Mesenchymal stem cell (in vitro differentiated cells and primary cell): ENCODE data around the gene MSL3.

ENCODE experiments used
- DNase-seq: peaks from one replicate; pipeline ENCODE4 v3.0.0-alpha.2; 2013
- H2AFZ ChIP-seq: one replicate; pipeline ENCODE4 v1.6.1; 2013; ENCODE audit warnings: low read depth, mild to moderate bottlenecking, control low read depth, inconsistent platforms, low read length, moderate library complexity
- H2AK5ac ChIP-seq: 2 replicates; pipeline ENCODE4 v1.6.1; 2013; ENCODE audit warnings: low read length, moderate library complexity, mild to moderate bottlenecking, inconsistent platforms; ENCODE audit not compliant: severe bottlenecking
- H2BK120ac ChIP-seq: one replicate; pipeline ENCODE4 v1.6.1; 2013; ENCODE audit warnings: low read depth, mild to moderate bottlenecking, inconsistent platforms, low read length, moderate library complexity
- H2BK12ac ChIP-seq, 2 experiments: one replicate each; pipeline ENCODE4 v1.6.1; 2013; ENCODE audit warnings: inconsistent platforms in 2 of 2, low read length in 2 of 2, mild to moderate bottlenecking in 2 of 2, moderate library complexity in 2 of 2, control low read depth in 1 of 2
- H2BK15ac ChIP-seq: one replicate; pipeline ENCODE4 v1.6.1; 2013; ENCODE audit warnings: mild to moderate bottlenecking, low read depth, inconsistent platforms; ENCODE audit not compliant: poor library complexity, severe bottlenecking
- H2BK5ac ChIP-seq: 2 replicates; pipeline ENCODE4 v1.6.1; 2013; ENCODE audit warnings: low read depth, mild to moderate bottlenecking, low read length, control low read depth, inconsistent platforms; ENCODE audit not compliant: poor library complexity, severe bottlenecking
- H3K14ac ChIP-seq, 2 experiments: one replicate each; pipeline ENCODE4 v1.6.1; 2013; ENCODE audit warnings: inconsistent platforms in 2 of 2, low read length in 2 of 2, control low read depth in 1 of 2, mild to moderate bottlenecking in 1 of 2, moderate library complexity in 1 of 2
- H3K18ac ChIP-seq, 2 experiments: one replicate each; pipeline ENCODE4 v1.6.1; 2013; ENCODE audit warnings: inconsistent platforms in 2 of 2, low read length in 2 of 2, control low read depth in 1 of 2, low read depth in 1 of 2, mild to moderate bottlenecking in 1 of 2
- H3K23ac ChIP-seq, 2 experiments: one replicate each; pipeline ENCODE4 v1.6.1; 2013; ENCODE audit warnings: inconsistent platforms in 2 of 2, low read length in 2 of 2, mild to moderate bottlenecking in 2 of 2, moderate library complexity in 2 of 2, control low read depth in 1 of 2
- H3K27ac ChIP-seq: 2 replicates; pipeline ENCODE4 v1.5.1; 2013; ENCODE audit warnings: mild to moderate bottlenecking, moderate library complexity, low read length, control low read depth, inconsistent platforms; ENCODE audit not compliant: poor library complexity, severe bottlenecking
- H3K27me3 ChIP-seq, 2 experiments: 2 replicates each; pipeline versions ENCODE4 v1.6.1 to v1.7.0; 2013; ENCODE audit warnings: low read length in 2 of 2, mild to moderate bottlenecking in 2 of 2, moderate library complexity in 2 of 2, control low read depth in 1 of 2, inconsistent platforms in 1 of 2; ENCODE audit not compliant: control insufficient read depth in 1 of 2, insufficient read depth in 1 of 2
- H3K36me3 ChIP-seq, 2 experiments: 2 replicates each; pipeline versions ENCODE4 v1.6.1 to v1.7.0; 2013; ENCODE audit warnings: low read length in 2 of 2, control low read depth in 1 of 2, inconsistent platforms in 1 of 2, low read depth in 1 of 2, mild to moderate bottlenecking in 1 of 2; ENCODE audit not compliant: insufficient read depth in 2 of 2, control insufficient read depth in 1 of 2
- H3K4ac ChIP-seq, 2 experiments: one replicate each; pipeline ENCODE4 v1.6.1; 2013; ENCODE audit warnings: inconsistent platforms in 2 of 2, low read length in 2 of 2, mild to moderate bottlenecking in 2 of 2, moderate library complexity in 2 of 2, control low read depth in 1 of 2, low read depth in 1 of 2
- H3K4me1 ChIP-seq: 2 replicates; pipeline ENCODE4 v1.6.1; 2013; ENCODE audit warnings: low read depth, low read length, control low read depth; ENCODE audit not compliant: control insufficient read depth, insufficient read depth
- H3K4me2 ChIP-seq: 2 replicates; pipeline ENCODE4 v1.6.1; 2013; ENCODE audit warnings: low read length, mild to moderate bottlenecking, inconsistent platforms; ENCODE audit not compliant: poor library complexity, severe bottlenecking
- H3K4me3 ChIP-seq, 2 experiments: 2 replicates each; pipeline versions ENCODE4 v1.5.1 to v1.7.0; 2013; ENCODE audit warnings: low read length in 2 of 2, mild to moderate bottlenecking in 2 of 2, control low read depth in 1 of 2, low read depth in 1 of 2; ENCODE audit not compliant: insufficient read depth in 1 of 2
- H3K79me1 ChIP-seq: replicated peaks from 2 replicates; pipeline ENCODE4 v1.6.1; 2013; ENCODE audit warnings: mild to moderate bottlenecking, control low read depth, low read length, inconsistent platforms; ENCODE audit not compliant: poor library complexity, severe bottlenecking
- H3K9ac ChIP-seq: 2 replicates; pipeline ENCODE4 v1.7.0; 2013; ENCODE audit warnings: mild to moderate bottlenecking, low read length, moderate library complexity
- H3K9me3 ChIP-seq: 2 replicates; pipeline ENCODE4 v1.7.0; 2013; ENCODE audit warnings: mild to moderate bottlenecking, low read length; ENCODE audit not compliant: control insufficient read depth
- H4K8ac ChIP-seq: one replicate; pipeline ENCODE4 v1.6.1; 2013; ENCODE audit warnings: inconsistent platforms, mild to moderate bottlenecking, low read length, moderate library complexity
- H4K91ac ChIP-seq: one replicate; pipeline ENCODE4 v1.6.1; 2013; ENCODE audit warnings: mild to moderate bottlenecking, low read length, inconsistent platforms
- WGBS: methylation state at CpG from one replicate; pipeline ENCODE4 v1.1.7; 2013; ENCODE audit warnings: mixed read lengths; 5-methylcytosine and 5-hydroxymethylcytosine counted together

MSL3 gene

GRCh38 chrX:11759172-11759460 lies 1.1 kb downstream of the MSL3 start:
- no peak for DNase-seq
- peaks cover 8% of the 10 kb centered on the region for H3K79me1 ChIP-seq
- H3K4me3 ChIP-seq = peak overlapping the region; percentile 77 to 91
- peaks cover 1% of the 10 kb centered on the region for H3K4me1 ChIP-seq
- H3K27me3 ChIP-seq = no peaks in the 10 kb centered on the region
- H3K9ac ChIP-seq = peak overlapping the region; percentile 99
- no peak overlapping the region for H2BK5ac ChIP-seq
- H3K4ac ChIP-seq = peak overlapping the region in 1 of 2 experiments; percentile 61
- WGBS = 0% methylated on average over 6 of the region's 7 CpGs
- no peak overlapping the region for H3K23ac ChIP-seq
- H3K14ac ChIP-seq = no peak overlapping the region
- H3K36me3 ChIP-seq = peaks cover 3 to 35% of the 10 kb centered on the region in 2 experiments
- no peak overlapping the region for H2BK15ac ChIP-seq
- H2BK120ac ChIP-seq = no peak overlapping the region
- no peak overlapping the region for H2AK5ac ChIP-seq
- H4K91ac ChIP-seq = no peak overlapping the region
- no peak overlapping the region for H2AFZ ChIP-seq
- H4K8ac ChIP-seq = peak overlapping the region; percentile 69
- no peaks in the 10 kb centered on the region for H3K9me3 ChIP-seq
- peak overlapping the region in 1 of 2 experiments; percentile 91 for H3K18ac ChIP-seq
- no peak overlapping the region for H3K27ac ChIP-seq
- H3K4me2 ChIP-seq = peak overlapping the region; percentile 83
- no peak overlapping the region for H2BK12ac ChIP-seq

GRCh38 chrX:11759461-11760311 lies 1.6 kb downstream of the MSL3 start:
- Histone ChIP-seq H3K4me3 (peak overlapping the region in 1 of 2 experiments; percentile 91), H3K9me3 (no peaks in the 10 kb centered on the region), H3K23ac (no peak overlapping the region), H3K79me1 (peaks cover 10% of the 10 kb centered on the region), H3K4ac (no peak overlapping the region), H2AFZ (no peak overlapping the region), H3K27ac (no peak overlapping the region), H3K4me1 (peaks cover 1% of the 10 kb centered on the region), H3K27me3 (no peaks in the 10 kb centered on the region), H4K91ac (no peak overlapping the region), H3K36me3 (peaks cover 8 to 40% of the 10 kb centered on the region in 2 experiments), H3K14ac (no peak overlapping the region), H4K8ac (no peak overlapping the region), H2AK5ac (no peak overlapping the region), H3K18ac (no peak overlapping the region), H3K4me2 (peak overlapping the region; percentile 83), H2BK120ac (no peak overlapping the region), H2BK5ac (no peak overlapping the region), H2BK12ac (no peak overlapping the region), H2BK15ac (no peak overlapping the region), H3K9ac (peak overlapping the region; percentile 99)
- peak; percentile 96 for DNase-seq
- WGBS = 4% methylated on average over 9 of the region's 13 CpGs

DNA sequence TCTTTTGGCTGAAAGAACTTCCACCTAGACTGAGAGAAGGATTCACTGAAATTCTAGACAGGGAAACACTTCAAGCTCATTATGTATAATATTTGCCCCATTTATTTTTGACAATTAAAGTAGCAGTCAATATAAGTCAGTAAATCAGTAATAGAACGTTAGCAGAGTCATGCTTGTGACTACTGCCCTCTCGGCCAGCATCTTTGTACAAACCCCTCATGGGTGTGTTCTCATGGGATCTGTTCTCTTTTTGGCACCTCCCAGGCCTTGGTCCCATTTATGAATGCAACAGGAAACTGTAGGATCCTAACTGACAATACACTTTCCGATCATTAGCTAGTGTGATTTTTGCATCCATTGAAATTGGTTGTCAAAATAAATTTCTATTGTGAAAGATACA lies 2.9 kb downstream of the MSL3 start:
- Histone ChIP-seq H3K79me1 (peaks cover 12% of the 10 kb centered on the region), H2BK120ac (no peak overlapping the region), H3K23ac (no peak overlapping the region), H3K14ac (no peak overlapping the region), H2AK5ac (no peak overlapping the region), H3K4ac (no peak overlapping the region), H2BK5ac (no peak overlapping the region), H4K91ac (no peak overlapping the region), H3K4me2 (no peak overlapping the region), H2BK12ac (no peak overlapping the region), H3K27ac (no peak overlapping the region), H3K18ac (no peak overlapping the region), H4K8ac (no peak overlapping the region), H3K9me3 (no peaks in the 10 kb centered on the region), H3K4me1 (peaks cover 1% of the 10 kb centered on the region), H3K9ac (peak overlapping the region; percentile 99), H3K36me3 (peaks cover 19 to 53% of the 10 kb centered on the region in 2 experiments), H3K27me3 (no peaks in the 10 kb centered on the region), H2BK15ac (no peak overlapping the region), H2AFZ (no peak overlapping the region), H3K4me3 (no peak overlapping the region)
- WGBS = 93% methylated on average over 2 of the region's 3 CpGs
- no peak for DNase-seq

DNA sequence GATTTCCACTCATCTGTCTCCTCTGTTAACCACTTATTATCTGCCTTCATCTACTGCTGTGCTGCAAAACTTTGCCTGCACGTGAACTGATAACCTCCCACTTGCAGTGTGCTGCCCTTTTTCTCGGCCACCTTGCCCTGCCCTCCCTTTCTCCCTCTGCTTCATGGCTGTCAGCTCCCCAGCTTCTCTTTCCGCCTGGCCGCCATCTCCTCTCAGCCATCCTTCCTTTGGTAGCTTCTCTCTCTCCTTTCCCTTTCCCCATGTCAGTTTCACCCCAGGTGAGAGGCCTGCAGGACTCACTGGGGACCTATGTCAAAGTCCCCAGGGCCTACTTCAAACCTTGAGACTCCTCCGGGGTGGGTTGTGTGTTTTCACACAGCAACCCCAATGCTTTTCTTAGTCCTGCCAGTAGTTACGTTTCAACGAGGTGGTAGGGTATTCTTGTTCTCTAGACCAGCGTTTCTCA lies 6.6 kb downstream of the MSL3 start:
- Histone ChIP-seq H3K36me3 (peaks cover 31 to 81% of the 10 kb centered on the region in 2 experiments), H3K79me1 (peaks cover 10% of the 10 kb centered on the region), H2BK15ac (no peak overlapping the region), H4K91ac (no peak overlapping the region), H3K27me3 (no peaks in the 10 kb centered on the region), H4K8ac (no peak overlapping the region), H2AK5ac (no peak overlapping the region), H3K4ac (no peak overlapping the region), H2BK12ac (no peak overlapping the region), H2BK120ac (no peak overlapping the region), H3K4me2 (no peak overlapping the region), H3K27ac (no peak overlapping the region), H2BK5ac (no peak overlapping the region), H3K4me1 (no peaks in the 10 kb centered on the region), H2AFZ (no peak overlapping the region), H3K18ac (no peak overlapping the region), H3K9me3 (no peaks in the 10 kb centered on the region), H3K23ac (no peak overlapping the region), H3K4me3 (no peak overlapping the region), H3K9ac (no peak overlapping the region), H3K14ac (no peak overlapping the region)
- WGBS = 99% methylated on average over 8 of the region's 8 CpGs
- DNase-seq = no peak
